ENCODE results near the gene MAK.
A peak's percentile ranks its signal among the peaks of the same experiment; 100 is the strongest.
"Not testable (repeated sequence)": the region's sequence is repeated elsewhere in the genome, so short reads cannot be mapped to it uniquely, and the experiment has no call there.

Gene MAK

GRCh38 chr6:10837995-10838793, at the start of gene MAK:
Gene MAK (minus strand): TSS chr6:10838539. CDS start chr6:10830648, 7,891 bp downstream.
- peak; percentile 36 for DNase-seq (ENCODE audit: low read depth)

- no peak for DNase-seq (ENCODE audit: low read depth)
Measured at GRCh38 chr6:10886691-10887502, 48.6 kb upstream of the MAK start, which contains the start of gene SYCP2L. Gene SYCP2L (plus strand): TSS chr6:10887052. CDS start chr6:10887127, 75 bp downstream.

- DNase-seq (ENCODE audit: low read depth), result not testable (repeated sequence)
Measured at GRCh38 chr6:10886365-10886690, 48.0 kb upstream of the MAK start.

GRCh38 chr6:10884245-10884972, 46.1 kb upstream of the MAK start:
- no peak for DNase-seq (ENCODE audit: low read depth)

- no peak for DNase-seq (ENCODE audit: low read depth)
Measured at GRCh38 chr6:10883312-10884244, 45.2 kb upstream of the MAK start.

- DNase-seq (ENCODE audit: low read depth), result no peak
Measured at GRCh38 chr6:10882657-10883171, 44.4 kb upstream of the MAK start.

GRCh38 chr6:10882253-10882630, 43.9 kb upstream of the MAK start:
- not testable (repeated sequence) for DNase-seq (ENCODE audit: low read depth)

- DNase-seq (ENCODE audit: low read depth), result no peak
Measured at GRCh38 chr6:10880366-10880765, 42.0 kb upstream of the MAK start.

- DNase-seq (ENCODE audit: low read depth), result no peak
Measured at GRCh38 chr6:10877871-10878270, 39.5 kb upstream of the MAK start.

GRCh38 chr6:10877012-10877411, 38.7 kb upstream of the MAK start:
- no peak for DNase-seq (ENCODE audit: low read depth)

- DNase-seq (ENCODE audit: low read depth), result no peak
Measured at GRCh38 chr6:10875026-10875425, 36.7 kb upstream of the MAK start.

- no peak for DNase-seq (ENCODE audit: low read depth)
Measured at GRCh38 chr6:10874207-10874606, 35.9 kb upstream of the MAK start.

- DNase-seq (ENCODE audit: low read depth), result no peak
Measured at GRCh38 chr6:10873374-10873773, 35.0 kb upstream of the MAK start.

- no peak for DNase-seq (ENCODE audit: low read depth)
Measured at GRCh38 chr6:10867952-10868351, 29.6 kb upstream of the MAK start.

- DNase-seq (ENCODE audit: low read depth), result not testable (repeated sequence)
Measured at GRCh38 chr6:10866709-10867108, 28.4 kb upstream of the MAK start.

- not testable (repeated sequence) for DNase-seq (ENCODE audit: low read depth)
Measured at GRCh38 chr6:10863031-10863430, 24.7 kb upstream of the MAK start.

GRCh38 chr6:10862361-10862760, 24.0 kb upstream of the MAK start:
- DNase-seq (ENCODE audit: low read depth), result no peak

- no peak for DNase-seq (ENCODE audit: low read depth)
Measured at GRCh38 chr6:10861086-10861485, 22.7 kb upstream of the MAK start.

- no peak for DNase-seq (ENCODE audit: low read depth)
Measured at GRCh38 chr6:10857259-10857658, 18.9 kb upstream of the MAK start.

- DNase-seq (ENCODE audit: low read depth), result no peak
Measured at GRCh38 chr6:10854922-10855632, 16.7 kb upstream of the MAK start.
